HEK293 (cell line): Measurements from ENCODE around the gene TANGO2.

ENCODE experiments used
- CTCF ChIA-PET: fragments of 350-600 bp; formaldehyde crosslinking; extraction: SDS; loops from one replicate; lab custom pipeline; 2021; ENCODE audit warnings: antibody characterized with exemption; lab: Yijun Ruan, JAX
- POLR2A ChIA-PET: fragments of 300-600 bp; formaldehyde crosslinking; extraction: SDS; loops from one replicate; lab custom pipeline; 2020; ENCODE audit warnings: antibody characterized with exemption, inconsistent platforms; lab: Yijun Ruan, JAX
- H3K27ac ChIP-seq: fragments of 200-500 bp; sonication (Bioruptor generic); 2 replicates; pipeline ENCODE4 v1.5.1; 2014; ENCODE audit warnings: low read depth, low read length, control low read depth, inconsistent platforms; ENCODE audit errors: extremely low read depth
- H3K36me3 ChIP-seq, 2 experiments: fragments of 200-500 bp in 1 of 2; sonication (Bioruptor generic) in 1 of 2; 1 replicate in 1 of 2; 2 replicates in 1 of 2; pipeline ENCODE4 v1.5.1; 2014 to 2017; ENCODE audit warnings: inconsistent platforms in 2 of 2, low read length in 2 of 2; ENCODE audit not compliant: control insufficient read depth in 2 of 2, insufficient read depth in 1 of 2
- H3K4me1 ChIP-seq: fragments of 200-500 bp; sonication (Bioruptor generic); 2 replicates; pipeline ENCODE4 v1.5.1; 2014; ENCODE audit warnings: mild to moderate bottlenecking, low read length, inconsistent platforms; ENCODE audit not compliant: control insufficient read depth, insufficient read depth
- H3K4me3 ChIP-seq: 2 replicates; pipeline ENCODE4 v1.5.1; 2011; ENCODE audit warnings: low read depth, mild to moderate bottlenecking, control low read depth, low read length, moderate library complexity
- H3K9me3 ChIP-seq: fragments of 200-500 bp; sonication (Bioruptor generic); 2 replicates; pipeline ENCODE4 v1.5.1; 2014; ENCODE audit warnings: low read depth, low read length, inconsistent platforms; ENCODE audit not compliant: control insufficient read depth, insufficient read depth
- HOXA7 ChIP-seq: sonication (generic); formaldehyde crosslinking; IDR thresholded peaks from 2 replicates; pipeline ENCODE4 v1.8.1; 2022; ENCODE audit warnings: missing genetic modification reagents, borderline replicate concordance
- PRDM2 ChIP-seq: fragments of 450-650 bp; formaldehyde crosslinking; IDR thresholded peaks from 2 replicates; pipeline ENCODE4 v1.5.1; 2016; ENCODE audit warnings: missing biosample characterization, missing genetic modification characterization, borderline replicate concordance
- PRDM6 ChIP-seq: fragments of 450-650 bp; formaldehyde crosslinking; IDR thresholded peaks from 2 replicates; pipeline ENCODE4 v1.5.1; 2017; ENCODE audit warnings: missing biosample characterization, missing genetic modification characterization
- SCRT1 ChIP-seq: fragments of 450-650 bp; formaldehyde crosslinking; IDR thresholded peaks from 2 replicates; pipeline ENCODE4 v1.5.1; 2016; ENCODE audit warnings: missing biosample characterization, missing genetic modification characterization, borderline replicate concordance
- SCRT2 ChIP-seq: fragments of 450-650 bp; formaldehyde crosslinking; IDR thresholded peaks from 2 replicates; pipeline ENCODE4 v1.5.1; 2016; ENCODE audit warnings: missing biosample characterization, missing genetic modification characterization
- SP2 ChIP-seq: fragments of 450-650 bp; formaldehyde crosslinking; IDR thresholded peaks from 2 replicates; pipeline ENCODE4 v1.5.1; 2016; ENCODE audit warnings: missing biosample characterization, missing genetic modification characterization
- ZBTB6 ChIP-seq: fragments of 450-650 bp; formaldehyde crosslinking; IDR thresholded peaks from 2 replicates; pipeline ENCODE4 v1.5.1; 2017; ENCODE audit warnings: missing biosample characterization, missing genetic modification characterization
- ZBTB7A ChIP-seq: fragments of 450-650 bp; formaldehyde crosslinking; IDR thresholded peaks from 2 replicates; pipeline ENCODE4 v1.5.1; 2016; ENCODE audit warnings: low read depth, missing biosample characterization, missing genetic modification characterization
- ZNF114 ChIP-seq: fragments of 450-650 bp; formaldehyde crosslinking; IDR thresholded peaks from 2 replicates; pipeline ENCODE4 v1.5.0; 2017; ENCODE audit warnings: missing biosample characterization, missing genetic modification characterization
- ZNF341 ChIP-seq: fragments of 450-650 bp; formaldehyde crosslinking; IDR thresholded peaks from 2 replicates; pipeline ENCODE4; 2016; ENCODE audit warnings: low read depth, missing biosample characterization, missing genetic modification characterization
- ZNF391 ChIP-seq: fragments of 450-650 bp; formaldehyde crosslinking; IDR thresholded peaks from 2 replicates; pipeline ENCODE4 v1.5.1; 2016; ENCODE audit warnings: low read depth, missing biosample characterization, missing genetic modification characterization, borderline replicate concordance
- ZNF48 ChIP-seq: fragments of 450-650 bp; formaldehyde crosslinking; IDR thresholded peaks from 2 replicates; pipeline ENCODE4 v1.5.1; 2016; ENCODE audit warnings: missing biosample characterization, missing genetic modification characterization
- ZNF555 ChIP-seq: fragments of 450-650 bp; formaldehyde crosslinking; conservative IDR thresholded peaks from 2 replicates; pipeline ENCODE4 v1.5.1; 2017; ENCODE audit warnings: missing biosample characterization, mild to moderate bottlenecking, missing genetic modification characterization, inconsistent platforms
- ZNF776 ChIP-seq: fragments of 450-650 bp; formaldehyde crosslinking; IDR thresholded peaks from 2 replicates; pipeline ENCODE4 v1.5.0; 2017; ENCODE audit warnings: missing biosample characterization, missing genetic modification characterization, borderline replicate concordance
- ZNF785 ChIP-seq: fragments of 450-650 bp; formaldehyde crosslinking; IDR thresholded peaks from 2 replicates; pipeline ENCODE4 v1.5.1; 2016; ENCODE audit warnings: missing biosample characterization, missing genetic modification characterization

TANGO2 gene

GRCh38 chr22:20053407-20054033 is 32.6 kb downstream of the TANGO2 start:
- CTCF ChIA-PET: interaction anchor here (0.6 kb wide), 1 partner anchor 89 kb away, joined by 3 read pairs; no protein-coding TSS in a partner anchor

GRCh38 chr22:20054034-20054427 is 33.1 kb downstream of the TANGO2 start:
- ChIA-PET POLR2A (no interaction called here), CTCF (interaction anchor here (0.6 kb wide), 1 partner anchor 89 kb away, joined by 3 read pairs; no protein-coding TSS in a partner anchor)
- Histone ChIP-seq H3K4me1 (no peaks in the 10 kb centered on the region), H3K36me3 (peaks cover 0 to 54% of the 10 kb centered on the region in 2 experiments; a peak in 2 of 3 replicates), H3K9me3 (no peaks in the 10 kb centered on the region), H3K4me3 (no peak overlapping the region), H3K27ac (no peak overlapping the region)
- TF ChIP-seq PRDM2 (tag by site-specific recombination) (no peak), SCRT2 (no peak), SCRT1 (tag by site-specific recombination) (no peak), ZNF48 (no peak), ZNF114 (no peak), ZNF555 (tag by site-specific recombination) (no peak), ZBTB6 (tag by site-specific recombination) (no peak), ZNF785 (tag by site-specific recombination) (no peak), SP2 (tag by site-specific recombination) (no peak), HOXA7 (CRISPR knock-in tag) (no peak), ZNF776 (tag by site-specific recombination) (no peak), ZNF391 (tag by site-specific recombination) (no peak), ZNF341 (tag by site-specific recombination) (no peak), ZBTB7A (tag by site-specific recombination) (no peak)

More at GRCh38 chr22:20053407-20054033, 32.6 kb downstream of the TANGO2 start:
- no peak overlapping the region for H3K27ac ChIP-seq
- H3K36me3 ChIP-seq: peaks cover 0 to 57% of the 10 kb centered on the region in 2 experiments; a peak in 2 of 3 replicates
- TF ChIP-seq PRDM6 (tag by site-specific recombination): no peak
- TF ChIP-seq ZNF341 (tag by site-specific recombination): peak; percentile 81
- POLR2A ChIA-PET: no interaction called here
- no peaks in the 10 kb centered on the region for H3K9me3 ChIP-seq
- no peak overlapping the region for H3K4me3 ChIP-seq
- H3K4me1 ChIP-seq: no peaks in the 10 kb centered on the region
